Cardiac fibroblast (primary cell): Measurements from ENCODE around the gene RUFY4.

Source experiments
- DNase-seq, 2 donors: peaks; one replicate each; pipeline versions ENCODE4 v3.0.0 to v3.0.0-alpha.2; 2010; ENCODE audit warnings: low read depth in 2 of 2
- H3K4me3 ChIP-seq, 2 donors: replicated peaks in 1 of 2; 1 replicate in 1 of 2; 2 replicates in 1 of 2; pipeline ENCODE4 v1.5.1; 2011; ENCODE audit warnings: low read depth in 2 of 2, low read length in 2 of 2, mild to moderate bottlenecking in 2 of 2, moderate library complexity in 1 of 2
- CTCF ChIP-seq: IDR thresholded peaks from one replicate; pipeline ENCODE4 v1.5.1; 2011; ENCODE audit warnings: low read depth, mild to moderate bottlenecking, low read length, inconsistent platforms

Gene RUFY4

GRCh38 chr2:218022131-218022850, 46.8 kb upstream of the RUFY4 start:
- no peak for DNase-seq
- no peak overlapping the region for H3K4me3 ChIP-seq
- TF ChIP-seq CTCF: no peak

GRCh38 chr2:218022851-218023530, 46.1 kb upstream of the RUFY4 start:
- no peak for TF ChIP-seq CTCF
- no peak for DNase-seq

GRCh38 chr2:218023636-218024035, 45.4 kb upstream of the RUFY4 start:
- H3K4me3 ChIP-seq: no peak overlapping the region
- no peak for TF ChIP-seq CTCF
- DNase-seq: no peak

More at GRCh38 chr2:218022851-218023530, 46.1 kb upstream of the RUFY4 start:
- H3K4me3 ChIP-seq: no peak overlapping the region

- TF ChIP-seq CTCF: no peak
- DNase-seq: no peak
- no peak overlapping the region for H3K4me3 ChIP-seq
These were observed 44.7 kb upstream of the RUFY4 start for GRCh38 chr2:218024336-218024735.

GRCh38 chr2:218024871-218025270, 44.2 kb upstream of the RUFY4 start:
- no peak overlapping the region for H3K4me3 ChIP-seq
- no peak for DNase-seq
- TF ChIP-seq CTCF: no peak

GRCh38 chr2:218026244-218026643, 42.8 kb upstream of the RUFY4 start:
- no peak overlapping the region for H3K4me3 ChIP-seq
- TF ChIP-seq CTCF: no peak
- DNase-seq: no peak
